ENCODE results near the gene ZNF524.

DNA sequence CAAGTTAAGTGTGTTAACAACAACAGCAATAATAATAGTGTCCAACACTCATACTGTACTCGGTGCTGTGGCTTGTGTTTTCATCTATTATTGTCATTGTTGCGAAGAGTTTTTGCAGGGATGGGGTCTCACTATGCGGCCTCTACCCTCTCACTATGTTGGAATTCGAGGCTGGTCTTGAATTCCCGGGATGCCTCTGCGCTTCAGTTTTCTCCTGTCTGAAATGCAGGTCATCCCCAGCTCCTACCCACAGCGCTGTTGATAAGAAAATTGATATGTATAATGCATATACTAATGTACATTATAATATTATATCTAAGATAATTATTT lies 49.8 kb upstream of the ZNF524 start:
- TF ChIP-seq POLR2A (IDR thresholded peaks at IDR 0.05), result no peak
- TF ChIP-seq CTCF (IDR thresholded peaks at IDR 0.05), result no peak
- TF ChIP-seq EP300 (IDR thresholded peaks at IDR 0.05), result no peak
